RPMI7951 (cell line): ENCODE measurements around the gene EXOC6. TPM values are rescaled to one million over a fixed set of nuclear protein-coding genes. Genes with fewer than 3 reads are reported as not detected.
"Not testable (repeated sequence)": the region's sequence is repeated elsewhere in the genome, so short reads cannot be mapped to it uniquely, and the experiment has no call there.

Experiments
- DNase-seq: peaks from one replicate; pipeline ENCODE4 v3.0.0-alpha.2; 2012; ENCODE audit warnings: low read depth
- total RNA-seq: library from RNA; depleted of rRNA; stranded (reverse); fragments of >200 nt; shearing (Covaris generic); gene quantifications from 2 replicates; pipeline ENCODE4 v1.2.3, GENCODE V29; 2014

EXOC6 gene
- total RNA-seq, 1 experiment from 2014 or later, result 5.2 TPM

- no peak for DNase-seq
Observed at GRCh38 chr10:92942226-92942625, 93.9 kb downstream of the EXOC6 start.

GRCh38 chr10:92946491-92946890, 98.2 kb downstream of the EXOC6 start:
- no peak for DNase-seq

- not testable (repeated sequence) for DNase-seq
Observed at GRCh38 chr10:92952573-92952972, 104.3 kb downstream of the EXOC6 start.

GRCh38 chr10:92957223-92958010, 109.1 kb downstream of the EXOC6 start:
- no peak for DNase-seq

GRCh38 chr10:92961638-92962037, 113.3 kb downstream of the EXOC6 start:
- no peak for DNase-seq

- DNase-seq, result peak; percentile 29
Observed at GRCh38 chr10:92965314-92965713, 117.0 kb downstream of the EXOC6 start.

GRCh38 chr10:92967641-92968040, 119.3 kb downstream of the EXOC6 start:
- DNase-seq, result no peak

GRCh38 chr10:92969151-92969550, 120.8 kb downstream of the EXOC6 start:
- no peak for DNase-seq

GRCh38 chr10:92970301-92971070, 122.2 kb downstream of the EXOC6 start:
- DNase-seq, result peak; percentile 31

GRCh38 chr10:92972066-92972870, 123.9 kb downstream of the EXOC6 start:
- peak; percentile 87 for DNase-seq

- no peak for DNase-seq
Observed at GRCh38 chr10:92972886-92973285, 124.6 kb downstream of the EXOC6 start.

- DNase-seq, result not testable (repeated sequence)
Observed at GRCh38 chr10:92976278-92976677, 128.0 kb downstream of the EXOC6 start.

- no peak for DNase-seq
Observed at GRCh38 chr10:92989250-92989649, 140.9 kb downstream of the EXOC6 start.

- no peak for DNase-seq
Observed at GRCh38 chr10:92990615-92991014, 142.3 kb downstream of the EXOC6 start.

GRCh38 chr10:92991513-92991912, 143.2 kb downstream of the EXOC6 start:
- no peak for DNase-seq

GRCh38 chr10:92993699-92994272, 145.5 kb downstream of the EXOC6 start:
- DNase-seq, result no peak

- no peak for DNase-seq
Observed at GRCh38 chr10:92995509-92995908, 147.2 kb downstream of the EXOC6 start.

- no peak for DNase-seq
Observed at GRCh38 chr10:92997620-92998019, 149.3 kb downstream of the EXOC6 start.

GRCh38 chr10:92999191-92999590, 150.9 kb downstream of the EXOC6 start:
- DNase-seq, result no peak

GRCh38 chr10:93006435-93007039, 158.2 kb downstream of the EXOC6 start:
- peak; percentile 49 for DNase-seq

- DNase-seq, result no peak
Observed at GRCh38 chr10:93015722-93016121, 167.4 kb downstream of the EXOC6 start.
